Measurements from ENCODE around the gene SLC39A11.

DNA sequence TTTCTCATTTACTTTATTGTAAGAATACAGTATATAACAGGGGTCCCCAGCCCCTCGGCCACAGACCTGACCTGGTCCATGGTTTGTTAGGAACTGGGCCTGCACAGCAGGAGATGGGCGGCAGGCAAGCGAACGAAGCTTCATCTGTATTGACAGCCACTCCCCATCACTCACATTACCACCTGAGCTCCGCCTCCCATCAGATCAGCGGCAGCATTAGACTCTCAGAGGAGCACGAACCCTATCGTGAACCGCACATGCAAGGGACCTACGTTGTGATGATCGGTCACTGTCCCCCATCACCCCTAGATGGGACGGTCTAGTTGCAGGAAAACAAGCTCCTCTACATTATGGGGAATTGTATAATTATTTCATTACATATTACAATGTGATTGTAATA, 410.6 kb downstream of the SLC39A11 start:
- no peak for TF ChIP-seq POLR2AphosphoS5 (IDR thresholded peaks at IDR 0.05; ENCODE audit: low read depth, low read length)
- TF ChIP-seq POLR2A (IDR thresholded peaks at IDR 0.05; ENCODE audit: low read depth, low read length), result no peak
- TF ChIP-seq POU2F2 (IDR thresholded peaks at IDR 0.05; ENCODE audit: low read depth, low read length), result no peak

Data from GM12891 (cell line).